ENCODE results near the gene PNLIPRP2.

The PNLIPRP2 gene

GRCh38 chr10:116690356-116691322, 69.9 kb downstream of the PNLIPRP2 start:
- Histone ChIP-seq H3K27ac (no peak overlapping the region), H3K4me3 (no peak overlapping the region), H3K9me3 (ENCODE audit: low read depth, low read length) (no peaks in the 10 kb centered on the region), H3K36me3 (ENCODE audit: insufficient read depth, low read length) (no peaks in the 10 kb centered on the region), H3K9ac (ENCODE audit: insufficient read length) (no peak overlapping the region)
- DNase-seq (ENCODE audit: low read depth, low spot score): no peak
- TF ChIP-seq POLR2AphosphoS5 (IDR thresholded peaks at IDR 0.05; ENCODE audit: borderline replicate concordance, low read depth, low read length): no peak
- TF ChIP-seq FOXP2 (optimal IDR thresholded peaks at IDR 0.05; ENCODE audit: control extremely low read depth, extremely low read length, insufficient read depth): no peak
- TF ChIP-seq EZH2 (IDR thresholded peaks at IDR 0.05): no peak

- H3K9me3 ChIP-seq (ENCODE audit: low read depth, low read length): no peaks in the 10 kb centered on the region
- H3K27ac ChIP-seq: no peak overlapping the region
- H3K36me3 ChIP-seq (ENCODE audit: insufficient read depth, low read length): no peaks in the 10 kb centered on the region
- no peak overlapping the region for H3K4me3 ChIP-seq
- no peak for DNase-seq (ENCODE audit: low read depth, low spot score)
- H3K9ac ChIP-seq (ENCODE audit: insufficient read length): no peak overlapping the region
- TF ChIP-seq EZH2 (IDR thresholded peaks at IDR 0.05) (no peak), POLR2AphosphoS5 (IDR thresholded peaks at IDR 0.05; ENCODE audit: borderline replicate concordance, low read depth, low read length) (no peak), FOXP2 (optimal IDR thresholded peaks at IDR 0.05; ENCODE audit: control extremely low read depth, extremely low read length, insufficient read depth) (no peak)
These were observed 70.9 kb downstream of the PNLIPRP2 start for GRCh38 chr10:116691635-116692034.

- H3K4me3 ChIP-seq: no peak overlapping the region
- H3K36me3 ChIP-seq (ENCODE audit: insufficient read depth, low read length): no peaks in the 10 kb centered on the region
- H3K9ac ChIP-seq (ENCODE audit: insufficient read length): no peak overlapping the region
- H3K27ac ChIP-seq: no peak overlapping the region
- no peaks in the 10 kb centered on the region for H3K9me3 ChIP-seq (ENCODE audit: low read depth, low read length)
- no peak for TF ChIP-seq POLR2AphosphoS5 (IDR thresholded peaks at IDR 0.05; ENCODE audit: borderline replicate concordance, low read depth, low read length)
- no peak for TF ChIP-seq FOXP2 (optimal IDR thresholded peaks at IDR 0.05; ENCODE audit: control extremely low read depth, extremely low read length, insufficient read depth)
- TF ChIP-seq EZH2 (IDR thresholded peaks at IDR 0.05): no peak
- DNase-seq (ENCODE audit: low read depth, low spot score): no peak
These were observed 71.5 kb downstream of the PNLIPRP2 start for GRCh38 chr10:116692225-116692624.

GRCh38 chr10:116694243-116694926, 73.6 kb downstream of the PNLIPRP2 start:
- H3K27ac ChIP-seq: no peak overlapping the region
- no peak overlapping the region for H3K4me3 ChIP-seq
- DNase-seq (ENCODE audit: low read depth, low spot score): no peak
- no peaks in the 10 kb centered on the region for H3K36me3 ChIP-seq (ENCODE audit: insufficient read depth, low read length)
- no peak for TF ChIP-seq EZH2 (IDR thresholded peaks at IDR 0.05)
- no peaks in the 10 kb centered on the region for H3K9me3 ChIP-seq (ENCODE audit: low read depth, low read length)
- no peak overlapping the region for H3K9ac ChIP-seq (ENCODE audit: insufficient read length)

All from SK-N-MC (cell line).